Stimulated activated CD8-positive, alpha-beta memory T cell treated with anti-CD3 and anti-CD28 coated beads, Interleukin-7, amount 100 ng/mL, for 1 hour (primary cell): ENCODE data around the gene ADCY9.
"Not testable (repeated sequence)": the region's sequence is repeated elsewhere in the genome, so short reads cannot be mapped to it uniquely, and the experiment has no call there.

ENCODE experiments used
- DNase-seq, 2 donors: peaks; one replicate each; pipeline ENCODE4 v3.0.0-alpha.2; 2020; ENCODE audit warnings: low read depth in 2 of 2

Gene ADCY9

GRCh38 chr16:4067262-4068001 is 48.8 kb downstream of the ADCY9 start:
- DNase-seq, result no peak

- no peak for DNase-seq
These were observed 51.3 kb downstream of the ADCY9 start for GRCh38 chr16:4064950-4065352.

DNA sequence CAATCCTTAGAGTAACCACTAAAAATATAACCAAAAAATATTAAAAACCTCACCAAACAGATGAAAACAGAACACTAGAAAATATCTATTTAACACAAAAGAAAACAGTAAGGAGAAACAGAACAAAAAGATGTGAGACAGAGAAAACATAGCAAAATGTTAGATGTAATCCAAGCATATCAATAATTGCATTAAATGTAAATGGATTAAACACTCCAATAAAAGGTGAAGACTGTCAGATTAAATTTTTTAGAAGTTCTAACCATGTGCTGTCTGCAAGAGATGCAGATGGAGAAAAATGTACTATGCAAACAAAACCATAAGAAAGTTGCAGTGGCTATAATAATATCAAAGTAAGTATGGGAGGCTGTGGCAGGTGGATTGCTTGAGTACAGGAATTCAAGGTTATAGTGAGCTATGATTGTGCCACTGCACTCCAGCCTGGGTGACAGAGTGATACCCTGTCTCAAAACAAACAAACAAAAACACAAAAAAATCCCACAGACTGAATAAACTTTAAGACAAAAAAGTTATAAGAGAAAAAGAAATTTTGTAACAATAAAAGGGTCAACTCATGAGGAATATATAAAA is 53.9 kb downstream of the ADCY9 start:
- DNase-seq, result no peak

DNA sequence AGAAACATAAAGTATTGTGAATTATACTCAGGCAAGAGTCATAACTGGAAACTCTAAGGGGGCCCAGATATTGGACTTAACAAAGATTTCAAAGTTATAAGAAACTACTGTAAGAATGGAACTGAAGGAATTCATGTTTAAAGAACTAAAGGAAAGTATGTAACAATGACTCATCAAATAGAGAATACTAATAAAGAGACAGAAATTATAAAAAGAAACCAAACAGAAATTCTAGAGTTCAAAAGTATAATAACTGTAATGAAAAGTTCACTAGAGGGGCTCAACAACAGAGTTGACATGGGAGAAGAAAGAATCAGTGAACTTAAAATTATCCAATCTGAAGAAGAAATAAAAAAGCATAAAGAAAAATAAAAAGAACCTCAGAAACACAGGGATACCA is 55.4 kb downstream of the ADCY9 start:
- no peak for DNase-seq

DNA sequence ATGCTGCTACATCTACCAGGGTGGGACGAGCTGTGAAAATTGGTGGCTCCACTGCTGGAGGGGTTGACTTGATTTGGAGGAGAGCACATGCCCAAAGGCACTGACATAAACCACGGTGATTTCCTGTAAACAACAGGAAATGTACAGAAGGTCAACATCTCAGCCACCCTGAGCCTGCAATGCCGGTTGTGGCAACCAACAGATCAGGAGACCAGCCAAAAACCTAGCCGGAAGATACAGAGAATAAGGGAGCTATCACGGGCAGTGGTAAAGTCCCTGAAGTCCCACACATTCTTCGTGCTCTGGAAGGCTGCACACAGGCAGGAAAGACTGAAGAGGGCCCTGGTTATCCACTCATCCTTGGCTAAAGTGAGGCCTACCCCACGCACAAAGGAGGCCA is 56.2 kb downstream of the ADCY9 start:
- DNase-seq, result no peak

DNA sequence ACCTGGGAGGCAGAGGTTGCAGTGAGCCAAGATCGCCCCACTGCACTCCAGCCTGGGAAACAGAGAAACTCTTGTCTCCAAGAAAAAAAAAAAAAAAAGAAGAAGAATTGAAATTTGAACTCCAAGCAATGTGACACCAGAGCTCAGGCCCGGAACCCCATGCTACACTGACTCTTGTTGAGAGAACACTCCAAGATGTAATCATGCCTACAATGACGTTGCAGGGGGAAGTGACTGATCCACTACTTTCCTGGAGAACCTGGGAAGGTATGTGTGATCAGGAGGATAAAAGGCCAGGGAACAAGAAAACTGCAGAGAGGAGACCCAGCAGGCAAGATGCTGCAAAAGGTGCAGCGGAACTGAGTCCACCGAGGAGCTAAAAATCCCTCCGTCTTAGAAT is 57.9 kb downstream of the ADCY9 start:
- no peak for DNase-seq

GRCh38 chr16:4057439-4057877 is 58.8 kb downstream of the ADCY9 start:
- DNase-seq, result no peak

GRCh38 chr16:4056161-4057105 is 59.8 kb downstream of the ADCY9 start:
- DNase-seq, result no peak

GRCh38 chr16:4055748-4056147 is 60.5 kb downstream of the ADCY9 start:
- DNase-seq, result no peak

GRCh38 chr16:4053301-4053845 is 62.9 kb downstream of the ADCY9 start:
- no peak for DNase-seq

- no peak for DNase-seq
These were observed 63.4 kb downstream of the ADCY9 start for GRCh38 chr16:4052801-4053293.

- no peak for DNase-seq
These were observed 64.1 kb downstream of the ADCY9 start for GRCh38 chr16:4052096-4052495.

GRCh38 chr16:4051591-4051990 is 64.7 kb downstream of the ADCY9 start:
- DNase-seq, result no peak

GRCh38 chr16:4049031-4049430 is 67.2 kb downstream of the ADCY9 start:
- DNase-seq, result no peak

GRCh38 chr16:4048481-4048880 is 67.8 kb downstream of the ADCY9 start:
- DNase-seq, result no peak

DNA sequence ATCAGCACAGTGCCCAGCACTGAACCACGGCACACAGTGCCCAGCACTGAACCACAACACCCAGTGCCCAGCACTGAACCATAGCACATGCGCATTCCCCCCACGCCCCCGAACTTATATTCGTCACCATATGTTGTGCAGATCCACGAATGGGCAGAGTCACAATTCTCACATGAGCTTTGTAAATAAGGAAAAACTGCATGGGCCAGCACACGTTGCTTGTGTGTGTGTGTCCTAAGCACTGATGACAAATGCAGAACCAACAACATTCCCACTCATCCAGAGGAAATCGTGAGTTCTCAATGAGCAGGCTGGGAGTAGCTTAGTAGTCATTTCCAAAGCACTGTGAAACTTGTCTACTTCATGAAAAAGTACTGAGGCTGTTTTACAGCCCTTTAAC is 70.0 kb downstream of the ADCY9 start:
- no peak for DNase-seq

DNA sequence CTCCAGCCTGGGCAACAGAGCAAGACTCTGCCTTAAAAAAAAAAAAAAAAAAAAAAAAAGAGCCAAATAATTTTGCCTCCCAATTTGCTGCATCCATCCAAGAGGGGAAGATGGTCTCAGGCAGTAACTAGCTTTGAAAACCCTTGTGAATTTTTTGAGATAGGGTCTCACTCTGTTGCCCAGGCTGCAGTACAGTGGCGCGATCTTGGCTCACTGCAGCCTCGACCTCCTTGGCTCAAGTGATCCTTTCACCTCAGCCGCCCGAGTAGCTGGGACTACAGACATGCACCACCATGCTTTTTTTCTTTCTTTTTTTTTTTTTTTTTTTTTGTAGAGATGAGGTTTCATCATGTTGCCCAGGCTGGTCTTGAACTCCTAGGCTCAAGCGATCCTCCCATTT is 70.7 kb downstream of the ADCY9 start:
- not testable (repeated sequence) for DNase-seq

- DNase-seq, result no peak
These were observed 73.7 kb downstream of the ADCY9 start for GRCh38 chr16:4042581-4042980.

GRCh38 chr16:4038448-4038847 is 77.8 kb downstream of the ADCY9 start:
- DNase-seq, result no peak

DNA sequence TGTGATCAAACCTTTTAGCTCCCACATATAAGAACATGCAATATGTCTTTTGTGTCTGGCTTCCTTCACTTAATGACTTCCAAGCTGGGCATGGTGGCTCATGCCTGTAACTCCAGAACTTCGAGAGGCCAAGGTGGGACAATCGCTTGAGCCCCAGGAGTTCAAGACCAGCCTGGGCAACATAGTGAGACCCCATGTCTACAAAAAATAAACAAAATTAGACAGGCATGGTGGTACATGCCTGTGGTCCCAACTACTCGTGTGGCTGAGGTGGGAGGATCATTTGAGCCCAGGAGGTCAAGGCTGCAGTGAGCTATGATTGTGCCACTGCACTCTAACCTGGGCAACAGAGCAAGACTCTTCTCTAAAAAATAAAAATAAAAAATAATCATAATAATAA is 79.3 kb downstream of the ADCY9 start:
- not testable (repeated sequence) for DNase-seq

GRCh38 chr16:4034963-4035362 is 81.3 kb downstream of the ADCY9 start:
- DNase-seq, result no peak

- DNase-seq, result no peak
These were observed 82.3 kb downstream of the ADCY9 start for GRCh38 chr16:4033951-4034350.
